Measurements from ENCODE around the gene MGAT4B. TPM values are rescaled to one million over a fixed set of nuclear protein-coding genes. Genes with fewer than 3 reads are reported as not detected.

Gene MGAT4B
- total and polyA plus RNA-seq, 12 donors: 80.5 to 242 (median 197) TPM

DNA sequence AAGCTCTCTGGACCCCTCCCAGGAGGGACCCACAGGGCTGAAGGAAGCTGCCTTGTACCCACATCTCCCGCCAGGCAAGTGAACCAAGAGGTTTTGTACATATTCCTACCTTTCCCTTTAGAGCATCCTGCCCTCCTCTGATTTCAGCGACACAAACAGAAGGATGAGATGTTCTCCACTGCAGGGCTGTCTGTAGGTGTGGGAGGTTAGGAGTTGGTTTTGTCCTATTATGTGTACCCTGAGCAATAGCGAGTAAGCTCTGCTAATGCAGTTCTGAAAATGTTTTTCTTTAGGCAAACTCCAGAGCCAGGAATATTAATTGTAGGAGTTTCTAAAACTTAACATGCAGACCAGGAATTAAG is 27.0 kb upstream of the MGAT4B start:
- Histone ChIP-seq H3K4me3 (no peak overlapping the region), H3K36me3 (replicated peaks in 1 of 2) (peaks cover 0 to 95% of the 10 kb centered on the region in 2 donors), H3K4me1 (replicated peaks in 1 of 2) (peaks cover 11 to 36% of the 10 kb centered on the region in 2 donors), H3K27ac (peak overlapping the region in 2 of 5 donors; percentile 32 to 63), H3K9me3 (replicated peaks in 1 of 3) (no peaks in the 10 kb centered on the region), H3K27me3 (no peaks in the 10 kb centered on the region)
- intact Hi-C loops (cut with DNase I): no loop called here
- TF ChIP-seq, protein P1, sequence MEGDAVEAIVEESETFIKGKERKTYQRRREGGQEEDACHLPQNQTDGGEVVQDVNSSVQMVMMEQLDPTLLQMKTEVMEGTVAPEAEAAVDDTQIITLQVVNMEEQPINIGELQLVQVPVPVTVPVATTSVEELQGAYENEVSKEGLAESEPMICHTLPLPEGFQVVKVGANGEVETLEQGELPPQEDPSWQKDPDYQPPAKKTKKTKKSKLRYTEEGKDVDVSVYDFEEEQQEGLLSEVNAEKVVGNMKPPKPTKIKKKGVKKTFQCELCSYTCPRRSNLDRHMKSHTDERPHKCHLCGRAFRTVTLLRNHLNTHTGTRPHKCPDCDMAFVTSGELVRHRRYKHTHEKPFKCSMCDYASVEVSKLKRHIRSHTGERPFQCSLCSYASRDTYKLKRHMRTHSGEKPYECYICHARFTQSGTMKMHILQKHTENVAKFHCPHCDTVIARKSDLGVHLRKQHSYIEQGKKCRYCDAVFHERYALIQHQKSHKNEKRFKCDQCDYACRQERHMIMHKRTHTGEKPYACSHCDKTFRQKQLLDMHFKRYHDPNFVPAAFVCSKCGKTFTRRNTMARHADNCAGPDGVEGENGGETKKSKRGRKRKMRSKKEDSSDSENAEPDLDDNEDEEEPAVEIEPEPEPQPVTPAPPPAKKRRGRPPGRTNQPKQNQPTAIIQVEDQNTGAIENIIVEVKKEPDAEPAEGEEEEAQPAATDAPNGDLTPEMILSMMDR (IDR thresholded peaks at IDR 0.05): no peak
- DNase-seq: no peak
- 91 to 98% (median 95%) methylated on average over 3 of the region's 3 CpGs for WGBS, 4 donors

DNA sequence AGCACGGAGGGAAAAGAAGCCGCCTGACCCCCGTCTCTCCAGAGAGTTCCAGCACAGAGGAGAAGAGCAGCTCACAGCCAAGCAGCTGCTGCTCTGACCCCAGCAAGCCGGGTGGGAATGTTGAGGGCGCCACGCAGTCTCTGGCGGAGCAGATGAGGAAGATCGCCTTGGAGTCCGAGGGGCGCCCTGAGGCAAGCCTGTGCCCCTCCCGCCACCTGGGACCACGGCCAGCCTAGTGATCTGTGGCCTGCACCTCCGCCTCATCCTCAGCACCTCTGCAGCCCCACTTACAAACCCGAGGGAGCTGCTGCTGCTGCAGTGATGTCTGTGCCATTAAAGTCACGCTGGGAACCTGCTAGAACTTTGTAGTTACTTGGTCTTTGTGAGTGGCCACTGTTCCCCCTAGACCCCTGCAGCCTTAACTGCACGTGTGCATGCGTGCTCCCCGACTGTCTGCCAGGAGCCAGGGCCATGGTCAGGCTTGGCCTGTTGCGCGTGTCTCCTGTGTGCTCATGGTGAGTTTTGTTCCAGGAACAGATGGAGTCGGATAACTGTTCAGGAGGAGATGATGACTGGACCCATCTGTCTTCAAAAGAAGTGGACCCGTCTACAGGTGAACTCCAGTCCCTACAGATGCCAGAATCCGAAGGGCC is 26.5 kb upstream of the MGAT4B start:
- intact Hi-C loops (cut with DNase I): no loop called here
- DNase-seq: peak in 2 of 7 donors; percentile 35 to 57
- peaks cover 6 to 31% of the 10 kb centered on the region in 2 donors for H3K4me1 ChIP-seq (replicated peaks in 1 of 2)
- H3K4me3 ChIP-seq: no peak overlapping the region
- peaks cover 0 to 96% of the 10 kb centered on the region in 2 donors for H3K36me3 ChIP-seq (replicated peaks in 1 of 2)
- 76 to 86% (median 82%) methylated on average over 10 to 23 of the region's 23 CpGs for WGBS, 4 donors
- no peaks in the 10 kb centered on the region for H3K9me3 ChIP-seq (replicated peaks in 1 of 3)
- no peaks in the 10 kb centered on the region for H3K27me3 ChIP-seq
- TF ChIP-seq, protein P1 (IDR thresholded peaks at IDR 0.05): no peak
- no peak for TF ChIP-seq POLR2A (IDR thresholded peaks at IDR 0.05)
- peak overlapping the region in 1 of 5 donors; percentile 63 for H3K27ac ChIP-seq

DNA sequence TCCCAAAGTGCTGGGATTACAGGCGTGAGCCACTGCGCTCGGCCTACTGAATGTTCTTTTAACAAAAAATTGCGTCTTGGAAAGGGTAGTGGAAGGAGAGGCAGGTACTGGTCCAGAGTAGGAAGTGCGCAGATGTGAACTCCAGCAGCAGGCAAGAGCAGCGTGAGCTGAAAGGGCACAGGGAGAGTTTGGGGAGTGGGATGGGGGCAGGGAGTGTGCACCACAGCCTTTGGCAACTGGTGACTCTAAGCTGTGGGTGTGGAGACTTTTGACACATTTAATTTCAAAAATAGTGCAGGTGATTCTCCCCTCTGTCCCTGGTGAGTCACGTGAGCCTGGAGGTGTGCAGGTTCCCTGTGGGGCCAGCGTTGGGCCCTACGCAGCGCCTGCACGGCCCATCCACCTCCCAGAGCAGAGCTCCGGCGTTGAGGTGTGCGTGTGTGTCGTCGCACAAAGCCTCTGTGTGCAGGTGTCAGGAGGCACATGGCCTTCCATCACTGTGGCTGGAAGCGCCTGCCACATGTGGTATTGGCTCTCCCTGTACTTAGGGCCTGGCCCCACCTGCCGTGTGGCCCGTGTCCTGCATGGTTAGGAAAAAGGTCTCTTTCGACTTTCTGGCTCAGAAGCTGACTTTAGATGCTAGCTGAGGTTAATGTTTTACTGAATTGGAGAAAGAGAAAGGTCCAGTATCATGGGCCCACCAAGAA is 25.5 kb upstream of the MGAT4B start:
- intact Hi-C loops (cut with DNase I): no loop called here

More for the DNA sequence above, 25.5 kb upstream of the MGAT4B start:
- peaks cover 0 to 96% of the 10 kb centered on the region in 2 donors for H3K36me3 ChIP-seq (replicated peaks in 1 of 2)
- TF ChIP-seq, protein P1 (IDR thresholded peaks at IDR 0.05): no peak
- TF ChIP-seq POLR2A (IDR thresholded peaks at IDR 0.05): no peak
- H3K4me1 ChIP-seq (replicated peaks in 1 of 2): peaks cover 7 to 32% of the 10 kb centered on the region in 2 donors
- WGBS, 4 donors: 88 to 93% (median 90%) methylated on average over 16 to 20 of the region's 20 CpGs
- H3K27me3 ChIP-seq: no peaks in the 10 kb centered on the region
- peak in 1 of 7 donors; percentile 23 for DNase-seq
- no peaks in the 10 kb centered on the region for H3K9me3 ChIP-seq (replicated peaks in 1 of 3)
- H3K27ac ChIP-seq: peak overlapping the region in 2 of 5 donors; percentile 34
- no peak overlapping the region for H3K4me3 ChIP-seq
